ENCODE data around the gene CD99.

The CD99 gene

DNA sequence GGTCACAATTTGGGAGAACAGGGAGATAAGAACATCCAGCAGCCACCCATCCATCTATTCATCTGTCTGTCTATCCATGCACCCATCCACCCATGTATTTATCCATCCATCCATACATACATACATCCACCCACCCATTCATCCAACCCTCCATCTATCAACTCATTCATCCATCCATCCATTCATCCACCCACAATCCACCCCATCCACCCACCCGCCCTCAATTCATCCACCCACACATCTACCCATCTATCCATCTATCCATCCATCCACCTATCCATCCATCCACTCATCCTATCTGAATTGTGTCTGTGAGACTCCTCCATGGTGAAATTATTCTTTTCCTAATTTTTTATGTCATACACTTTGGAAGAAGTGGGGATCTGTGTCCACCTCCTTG is 6.8 kb upstream of the CD99 start:
- Histone ChIP-seq H3F3A (ENCODE audit: low read depth) (no peaks in the 10 kb centered on the region), H3K4me3 (ENCODE audit: low read length, poor library complexity, severe bottlenecking) (no peak overlapping the region), H3K27me3 (ENCODE audit: insufficient read depth, low read length, poor library complexity, severe bottlenecking) (no peaks in the 10 kb centered on the region), H3K9me2 (replicated peaks; ENCODE audit: low read depth, low read length) (no peaks in the 10 kb centered on the region), H3K79me2 (ENCODE audit: insufficient read depth, low read length) (no peaks in the 10 kb centered on the region), H3K9ac (ENCODE audit: low read depth, low read length, poor library complexity, severe bottlenecking) (no peak overlapping the region), H3K9me3 (ENCODE audit: insufficient read depth, low read depth, low read length) (no peaks in the 10 kb centered on the region), H2AFZ (ENCODE audit: low read length) (no peak overlapping the region), H4K20me1 (ENCODE audit: insufficient read depth, low read length, poor library complexity, severe bottlenecking) (no peaks in the 10 kb centered on the region), H3K4me1 (ENCODE audit: insufficient read depth, low read length, poor library complexity, severe bottlenecking) (no peaks in the 10 kb centered on the region), H3K36me3 (ENCODE audit: insufficient read depth, low read length) (no peaks in the 10 kb centered on the region), H3K4me2 (ENCODE audit: low read depth, low read length, poor library complexity, severe bottlenecking) (no peak overlapping the region)
- TF ChIP-seq EZH2phosphoT487 (IDR thresholded peaks at IDR 0.05; ENCODE audit: borderline replicate concordance) (no peak), CTCF (conservative IDR thresholded peaks at IDR 0.05; ENCODE audit: low read length) (no peak)

DNA sequence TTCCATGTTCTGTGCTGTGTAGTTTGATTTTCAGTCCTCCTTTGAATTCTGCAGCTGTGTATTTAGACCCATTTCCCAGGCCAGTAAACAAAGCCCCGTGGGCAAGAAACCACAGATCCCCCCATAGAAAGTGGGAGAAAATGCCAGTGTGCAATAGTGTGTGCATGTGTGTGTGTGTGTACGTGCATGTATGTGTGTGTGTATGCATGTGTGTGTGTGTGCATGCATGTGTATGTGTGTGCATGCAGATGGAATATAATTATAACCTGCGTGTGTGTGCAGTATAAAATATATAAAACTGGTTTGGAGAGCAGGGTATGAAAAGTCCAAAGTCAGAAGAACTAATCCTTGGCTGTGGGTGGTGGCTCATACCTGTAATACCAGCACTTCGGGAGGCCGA is 5.2 kb upstream of the CD99 start:
- Histone ChIP-seq H3K9ac (ENCODE audit: low read depth, low read length, poor library complexity, severe bottlenecking) (no peak overlapping the region), H3K36me3 (ENCODE audit: insufficient read depth, low read length) (no peaks in the 10 kb centered on the region), H3K4me2 (ENCODE audit: low read depth, low read length, poor library complexity, severe bottlenecking) (no peak overlapping the region), H2AFZ (ENCODE audit: low read length) (no peak overlapping the region), H4K20me1 (ENCODE audit: insufficient read depth, low read length, poor library complexity, severe bottlenecking) (no peaks in the 10 kb centered on the region), H3K9me3 (ENCODE audit: insufficient read depth, low read depth, low read length) (no peaks in the 10 kb centered on the region), H3K27me3 (ENCODE audit: insufficient read depth, low read length, poor library complexity, severe bottlenecking) (no peaks in the 10 kb centered on the region), H3K4me3 (ENCODE audit: low read length, poor library complexity, severe bottlenecking) (no peak overlapping the region), H3K79me2 (ENCODE audit: insufficient read depth, low read length) (no peaks in the 10 kb centered on the region), H3K4me1 (ENCODE audit: insufficient read depth, low read length, poor library complexity, severe bottlenecking) (no peaks in the 10 kb centered on the region), H3K9me2 (replicated peaks; ENCODE audit: low read depth, low read length) (no peaks in the 10 kb centered on the region), H3F3A (ENCODE audit: low read depth) (no peaks in the 10 kb centered on the region)
- TF ChIP-seq CTCF (conservative IDR thresholded peaks at IDR 0.05; ENCODE audit: low read length) (no peak), EZH2phosphoT487 (IDR thresholded peaks at IDR 0.05; ENCODE audit: borderline replicate concordance) (no peak)

DNA sequence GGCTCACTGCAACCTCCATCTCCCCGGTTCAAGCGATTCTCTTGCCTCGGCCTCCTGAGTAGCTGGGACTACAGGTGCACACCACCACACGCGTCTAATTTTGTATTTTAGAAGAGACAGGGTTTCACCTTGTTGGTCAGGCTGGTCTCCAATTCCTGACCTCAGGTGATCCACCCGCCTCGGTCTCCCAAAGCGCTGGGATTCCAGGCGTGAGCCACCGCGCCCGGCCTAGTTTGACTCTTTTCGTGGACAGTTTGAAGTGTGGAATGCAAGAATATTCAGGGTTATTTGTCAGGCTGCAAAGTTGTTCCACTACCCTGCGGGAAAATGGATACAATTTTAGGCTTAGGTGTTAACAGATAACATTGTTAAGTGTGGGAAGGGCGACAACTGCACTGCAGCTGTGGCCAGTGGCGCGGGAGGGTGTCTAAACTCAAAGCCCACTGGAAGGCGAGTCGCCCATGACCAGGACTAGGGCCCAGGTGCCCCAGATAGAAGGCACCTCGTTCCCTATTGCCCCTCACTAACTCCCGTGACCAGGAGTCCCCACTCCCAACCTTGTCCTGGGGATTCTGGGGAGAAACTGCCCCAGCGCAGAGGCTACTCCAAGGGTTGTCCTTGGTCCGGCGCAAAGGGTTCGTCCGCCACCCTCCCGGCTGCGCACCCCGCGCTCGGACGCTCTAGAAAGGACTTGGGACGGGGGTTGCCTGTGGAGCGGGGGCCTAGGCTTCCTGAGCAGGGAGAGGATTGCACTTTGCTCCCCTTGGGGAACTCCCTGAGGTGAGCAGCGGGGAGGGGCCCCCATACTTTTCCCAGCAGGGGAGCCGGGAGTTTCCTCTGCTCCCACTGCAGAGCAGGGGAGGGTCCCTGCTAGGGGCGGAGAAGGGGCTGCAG is 1.1 kb upstream of the CD99 start:
- no peaks in the 10 kb centered on the region for H3K27me3 ChIP-seq (ENCODE audit: insufficient read depth, low read length, poor library complexity, severe bottlenecking)
- no peaks in the 10 kb centered on the region for H3K9me3 ChIP-seq (ENCODE audit: insufficient read depth, low read depth, low read length)
- H3K4me3 ChIP-seq (ENCODE audit: low read length, poor library complexity, severe bottlenecking) = peak overlapping the region; percentile 96
- H3K36me3 ChIP-seq (ENCODE audit: insufficient read depth, low read length) = no peaks in the 10 kb centered on the region
- H3K4me1 ChIP-seq (ENCODE audit: insufficient read depth, low read length, poor library complexity, severe bottlenecking) = peaks cover 14% of the 10 kb centered on the region
- peak overlapping the region; percentile 44 for H3K4me2 ChIP-seq (ENCODE audit: low read depth, low read length, poor library complexity, severe bottlenecking)
- TF ChIP-seq CTCF (conservative IDR thresholded peaks at IDR 0.05; ENCODE audit: low read length) (no peak), EZH2phosphoT487 (IDR thresholded peaks at IDR 0.05; ENCODE audit: borderline replicate concordance) (no peak)
- no peaks in the 10 kb centered on the region for H3F3A ChIP-seq (ENCODE audit: low read depth)
- H3K79me2 ChIP-seq (ENCODE audit: insufficient read depth, low read length) = peaks cover 39% of the 10 kb centered on the region
- H2AFZ ChIP-seq (ENCODE audit: low read length) = no peak overlapping the region
- H3K9me2 ChIP-seq (replicated peaks; ENCODE audit: low read depth, low read length) = no peaks in the 10 kb centered on the region
- H4K20me1 ChIP-seq (ENCODE audit: insufficient read depth, low read length, poor library complexity, severe bottlenecking) = peaks cover 7% of the 10 kb centered on the region
- H3K9ac ChIP-seq (ENCODE audit: low read depth, low read length, poor library complexity, severe bottlenecking) = no peak overlapping the region
